HG03039 (cell line): Measurements from ENCODE around the gene LIPJ.

Experiments
- ATAC-seq: cut with Tn5 transposase; IDR thresholded peaks from one replicate; pipeline ENCODE4 v1.9.1; 2021; ENCODE audit warnings: mild to moderate bottlenecking, moderate library complexity; ENCODE audit not compliant: unreplicated experiment

Gene LIPJ

DNA sequence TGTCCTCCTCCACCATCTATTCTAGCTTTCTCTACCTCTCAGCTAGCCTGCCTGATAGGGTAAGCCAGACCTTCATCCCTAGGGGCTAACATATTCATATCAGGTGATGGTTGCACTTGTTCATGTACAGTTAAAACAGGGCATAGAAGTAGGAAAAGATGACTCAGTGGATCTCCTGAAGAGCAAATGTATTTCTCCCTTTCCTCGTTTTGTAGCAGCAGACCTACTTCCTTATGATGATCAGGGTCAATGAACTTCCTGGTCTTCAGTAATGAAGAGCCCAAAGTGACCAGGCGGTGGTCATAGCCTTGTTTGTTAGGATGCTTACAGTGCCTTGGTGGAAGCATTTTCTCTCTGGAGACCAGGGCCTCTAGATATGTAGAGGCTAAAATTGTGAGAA is 6.3 kb downstream of the LIPJ start:
- no peak for ATAC-seq

DNA sequence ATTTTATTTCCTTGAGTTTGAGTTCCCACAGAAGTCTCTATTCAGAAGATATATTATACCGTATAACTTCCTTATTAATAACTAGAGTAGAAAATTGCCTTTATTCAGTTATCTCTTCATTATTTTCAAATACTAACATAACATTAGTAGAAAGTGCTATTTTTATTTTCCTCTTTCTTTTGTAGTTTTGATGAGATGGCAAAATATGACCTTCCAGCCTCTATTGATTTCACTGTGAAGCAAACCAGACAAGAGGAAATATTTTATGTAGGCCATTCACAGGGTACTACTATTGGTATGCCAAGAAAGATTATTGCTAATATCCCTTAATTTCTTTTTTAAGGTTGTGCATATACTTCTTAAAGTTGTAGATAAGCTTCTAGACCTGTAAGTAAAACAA is 7.9 kb downstream of the LIPJ start:
- no peak for ATAC-seq

DNA sequence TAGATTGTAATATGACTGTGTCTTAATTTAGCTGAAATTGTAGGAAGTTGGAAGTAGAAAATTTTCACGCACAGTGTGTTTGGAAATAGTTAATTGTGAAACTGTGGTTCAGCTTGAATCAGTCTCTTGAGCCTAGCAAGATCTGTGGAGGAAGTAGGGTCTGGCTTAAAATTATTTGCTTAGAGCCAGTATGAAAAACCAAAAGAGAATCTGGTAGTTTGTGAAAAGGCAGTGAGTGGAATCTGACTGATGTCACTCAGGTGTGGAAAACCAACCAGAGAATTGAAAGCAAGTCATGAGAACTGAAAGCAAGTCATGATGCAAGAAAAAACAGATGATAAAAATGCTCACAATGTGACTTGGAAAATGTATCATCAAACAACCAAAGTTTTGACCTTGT is 11.5 kb downstream of the LIPJ start:
- ATAC-seq, result peak; percentile 76

DNA sequence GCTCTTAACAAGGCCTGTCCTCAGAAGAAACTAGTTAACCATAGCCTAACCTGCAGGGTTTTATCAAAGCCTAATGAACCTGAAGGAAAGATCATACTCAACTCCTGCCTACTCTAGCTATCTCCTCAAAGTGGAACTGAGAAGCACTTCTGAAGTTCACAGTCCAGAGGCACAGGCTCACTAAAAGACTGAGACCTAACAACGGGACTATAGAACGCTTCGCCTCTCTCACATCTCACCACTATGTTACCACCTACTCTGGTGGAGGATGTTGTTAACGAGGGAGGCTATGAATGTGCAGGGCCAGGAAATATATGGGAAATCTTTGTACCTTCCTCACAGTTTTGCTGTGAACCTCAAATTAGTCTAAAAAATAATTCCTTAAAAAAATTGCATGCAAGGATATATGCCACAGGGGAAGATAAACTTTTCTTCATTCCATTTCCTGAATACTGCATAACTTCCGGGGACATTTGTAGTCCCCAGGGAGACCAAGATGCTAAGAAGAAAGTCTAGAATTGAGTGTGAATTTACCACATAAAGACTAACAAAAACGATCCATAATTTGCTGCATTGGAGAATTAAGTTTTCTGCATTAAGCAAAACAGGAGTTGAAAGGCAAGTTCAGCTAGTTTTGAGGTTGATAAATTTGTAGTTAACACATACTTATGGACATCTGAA is 21.6 kb downstream of the LIPJ start:
- ATAC-seq, result no peak

DNA sequence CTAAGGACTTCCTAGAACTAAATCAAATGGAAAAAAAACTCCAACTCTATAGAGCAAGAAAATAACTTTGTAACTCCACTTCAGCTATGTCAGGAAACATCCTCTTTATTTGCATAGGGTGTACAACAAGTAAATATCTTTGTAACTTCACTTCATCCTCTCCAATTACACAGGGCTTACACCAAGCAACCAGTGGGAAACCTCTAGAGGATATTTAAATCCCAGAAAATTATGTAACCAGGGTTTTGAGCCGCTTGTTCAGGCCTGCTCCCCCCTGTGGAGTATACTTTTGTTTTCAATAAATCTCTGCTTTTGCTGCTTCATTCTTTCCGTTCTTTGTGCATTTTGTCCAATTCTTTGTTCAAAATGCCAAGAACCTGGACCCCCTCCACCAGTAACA is 22.2 kb downstream of the LIPJ start:
- no peak for ATAC-seq

DNA sequence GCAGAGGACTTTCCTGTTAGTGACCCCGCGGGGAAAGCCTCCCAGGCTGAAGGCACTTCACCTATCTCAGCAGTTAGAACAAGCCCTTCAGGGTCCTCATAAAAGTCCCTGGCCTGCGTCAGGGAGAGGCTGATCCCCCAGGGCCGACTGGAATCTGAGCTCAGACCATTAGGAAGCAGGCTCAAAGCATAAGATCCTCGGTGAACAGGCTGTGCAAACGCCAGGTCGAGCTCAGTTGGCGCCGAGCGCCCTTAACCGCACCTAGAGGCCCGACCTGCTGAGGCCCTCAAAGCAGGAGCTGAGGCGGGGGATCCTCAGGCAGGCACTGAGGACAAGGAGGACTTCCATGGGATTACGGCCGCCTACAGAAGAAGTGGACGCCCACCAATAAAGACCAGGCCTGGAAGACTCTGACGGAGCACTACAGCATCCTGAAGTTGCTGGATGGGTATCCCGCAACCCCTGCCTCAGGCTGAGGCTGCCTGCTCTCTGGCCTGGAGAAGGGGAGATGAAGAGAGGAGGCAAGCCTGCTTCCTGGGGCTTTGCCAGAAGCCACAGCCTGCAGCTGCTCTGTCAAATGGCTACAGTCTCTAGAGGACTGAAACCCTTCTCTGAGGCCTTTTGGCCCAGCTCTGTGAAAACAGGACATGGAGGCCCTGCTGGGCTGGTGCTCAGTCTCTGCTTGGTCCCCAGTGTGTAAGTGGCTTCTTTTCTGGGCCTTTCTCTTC is 29.9 kb downstream of the LIPJ start:
- no peak for ATAC-seq

DNA sequence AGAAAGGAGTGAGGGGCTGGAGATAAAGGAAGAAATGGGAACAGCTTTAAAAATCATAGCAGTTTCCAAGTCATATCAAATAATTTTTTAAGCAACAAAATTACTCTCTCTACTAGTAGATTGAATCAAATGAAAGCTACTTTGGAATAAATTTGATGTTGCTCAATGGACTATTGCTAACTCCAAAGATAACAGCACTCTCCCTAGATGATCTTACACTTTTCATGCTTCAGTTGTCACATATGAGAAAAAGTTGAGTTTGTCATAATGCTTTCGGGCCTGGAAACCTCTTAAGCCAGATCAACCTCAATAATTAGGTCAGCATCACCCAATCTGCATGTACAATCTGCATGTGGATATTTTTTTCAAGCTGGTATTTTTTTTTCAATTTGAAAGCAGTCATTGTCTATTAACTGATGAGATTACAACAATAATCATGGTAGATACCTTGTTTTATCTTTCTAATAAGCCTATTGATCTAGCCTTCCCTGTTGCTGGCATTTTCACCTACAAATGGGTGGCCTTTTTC is 31.3 kb downstream of the LIPJ start:
- no peak for ATAC-seq

DNA sequence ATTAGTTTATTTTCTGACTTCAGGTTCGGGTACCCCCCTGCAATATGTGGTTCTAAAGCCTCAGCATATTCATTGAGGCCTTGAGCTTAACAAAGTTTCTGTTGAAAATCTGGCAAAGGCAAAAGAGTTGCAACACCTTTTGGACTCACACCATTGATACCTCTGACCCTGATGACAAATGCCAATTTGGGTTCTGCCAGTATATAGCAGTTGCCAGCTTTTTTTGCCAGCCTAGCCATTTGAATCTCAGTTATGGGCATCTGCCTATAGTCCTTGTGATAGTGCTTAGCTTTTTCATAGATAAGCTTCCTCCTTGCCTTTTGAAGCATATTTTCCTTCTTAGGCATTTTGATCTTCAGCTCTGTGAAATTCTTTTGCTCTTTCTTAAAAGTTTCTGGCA is 31.9 kb downstream of the LIPJ start:
- no peak for ATAC-seq

DNA sequence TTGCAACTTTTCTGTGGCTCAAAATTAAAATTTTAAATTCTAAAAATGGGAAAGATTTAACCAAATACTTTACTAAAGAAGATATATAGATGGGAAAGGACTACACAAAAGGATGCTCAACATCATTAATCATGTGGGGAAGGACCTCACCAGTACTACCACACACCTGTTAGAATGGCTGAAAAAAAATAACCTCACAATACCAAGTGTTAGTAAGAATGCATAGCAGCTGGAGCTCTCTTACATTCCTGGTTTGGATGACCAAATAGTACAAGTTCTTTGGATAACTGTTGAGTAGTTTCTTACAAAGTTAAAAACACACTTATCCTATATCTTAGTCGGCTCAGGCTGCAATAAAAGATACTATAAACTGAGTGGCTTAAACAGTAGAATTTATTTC is 33.9 kb downstream of the LIPJ start:
- ATAC-seq, result no peak

DNA sequence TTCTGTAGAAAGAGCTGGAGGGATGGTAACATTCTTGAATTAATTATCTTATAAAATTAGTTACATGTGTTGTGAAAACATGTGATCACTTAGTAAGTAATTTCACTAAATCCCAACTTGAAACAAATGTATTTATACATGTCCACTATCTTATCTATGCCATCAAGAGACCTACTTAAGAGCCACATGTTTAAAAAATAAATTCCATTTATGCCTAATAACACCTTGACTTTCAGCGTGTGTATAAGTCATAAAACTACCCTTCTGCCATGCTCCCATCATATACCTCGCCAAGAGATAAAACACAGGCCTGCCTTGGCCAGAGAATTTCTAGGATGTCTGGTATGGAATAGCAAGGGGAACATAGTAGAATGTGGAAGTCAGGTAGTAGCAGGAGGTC is 37.3 kb downstream of the LIPJ start:
- ATAC-seq, result no peak

DNA sequence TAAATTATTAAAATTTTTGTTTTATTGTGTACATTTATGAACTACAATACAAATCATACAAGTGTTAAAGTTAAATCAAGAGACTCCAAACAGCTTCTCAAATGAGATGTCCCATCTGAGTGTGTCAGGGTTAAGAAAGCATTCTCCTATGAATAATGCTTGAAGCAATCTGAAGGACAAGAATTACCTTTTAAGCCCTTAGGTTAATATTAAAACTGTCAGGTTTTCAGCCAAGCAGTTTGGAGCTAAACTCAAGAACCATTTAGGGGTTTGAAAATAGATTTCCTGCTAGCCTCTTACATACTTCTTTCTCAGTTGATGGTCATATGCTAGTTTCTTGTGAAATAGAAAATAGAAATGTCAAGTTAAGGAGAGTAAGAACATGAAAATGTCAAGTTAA is 38.3 kb downstream of the LIPJ start:
- no peak for ATAC-seq

DNA sequence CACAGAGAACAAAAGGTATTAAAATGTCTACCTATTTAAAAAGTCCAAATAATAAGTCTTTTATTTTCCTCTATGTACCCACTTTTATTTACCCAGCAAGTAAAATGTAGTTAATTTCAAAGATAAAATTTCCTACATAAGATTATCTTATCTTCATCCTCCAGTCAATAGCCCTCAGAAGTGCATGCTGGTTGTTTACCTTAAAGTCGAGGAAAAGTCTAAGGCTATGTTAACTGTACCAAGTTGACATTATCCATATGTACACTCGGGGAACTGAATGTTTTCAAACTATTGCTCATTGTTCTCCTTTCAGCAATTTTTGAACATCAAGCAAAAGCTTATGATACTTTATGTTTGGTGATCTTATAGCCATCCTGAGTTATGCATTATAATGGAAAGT is 53.6 kb downstream of the LIPJ start:
- no peak for ATAC-seq

DNA sequence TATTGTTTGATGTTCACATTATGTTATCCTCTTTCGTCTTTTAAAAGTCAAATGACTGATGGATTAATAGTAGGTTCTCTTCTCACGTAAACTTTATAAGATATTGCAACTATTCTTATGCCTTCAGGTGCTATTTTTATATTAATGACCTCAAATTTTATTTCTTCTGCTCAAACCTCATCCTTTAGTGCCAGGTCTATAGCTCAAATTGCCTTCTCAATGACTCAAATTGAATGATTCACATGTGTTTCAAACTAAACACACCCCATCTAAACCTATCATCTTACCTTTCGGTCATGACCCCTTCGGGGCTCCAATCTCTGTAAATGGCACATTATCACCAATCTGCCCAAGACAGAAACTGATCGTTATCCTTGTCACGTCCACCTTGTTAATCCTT is 55.6 kb downstream of the LIPJ start:
- no peak for ATAC-seq

DNA sequence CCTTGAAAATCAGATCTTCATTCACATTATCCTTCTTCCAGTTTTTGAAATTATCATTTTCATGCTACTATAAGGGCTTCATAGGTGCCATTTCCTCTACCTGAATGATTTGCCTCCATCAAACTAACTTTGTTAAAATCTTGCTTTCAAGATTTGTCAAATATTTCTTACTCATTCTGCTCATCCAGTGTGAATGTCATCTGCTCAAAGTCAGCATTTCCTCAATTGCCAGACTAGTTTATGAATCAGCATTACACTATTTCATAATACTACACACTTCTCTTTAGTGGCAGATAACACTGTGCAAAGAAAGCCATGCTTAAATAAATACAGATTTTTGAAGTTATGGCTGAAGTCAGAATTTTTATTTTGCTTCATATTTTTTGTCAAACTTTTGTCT is 56.4 kb downstream of the LIPJ start:
- no peak for ATAC-seq

DNA sequence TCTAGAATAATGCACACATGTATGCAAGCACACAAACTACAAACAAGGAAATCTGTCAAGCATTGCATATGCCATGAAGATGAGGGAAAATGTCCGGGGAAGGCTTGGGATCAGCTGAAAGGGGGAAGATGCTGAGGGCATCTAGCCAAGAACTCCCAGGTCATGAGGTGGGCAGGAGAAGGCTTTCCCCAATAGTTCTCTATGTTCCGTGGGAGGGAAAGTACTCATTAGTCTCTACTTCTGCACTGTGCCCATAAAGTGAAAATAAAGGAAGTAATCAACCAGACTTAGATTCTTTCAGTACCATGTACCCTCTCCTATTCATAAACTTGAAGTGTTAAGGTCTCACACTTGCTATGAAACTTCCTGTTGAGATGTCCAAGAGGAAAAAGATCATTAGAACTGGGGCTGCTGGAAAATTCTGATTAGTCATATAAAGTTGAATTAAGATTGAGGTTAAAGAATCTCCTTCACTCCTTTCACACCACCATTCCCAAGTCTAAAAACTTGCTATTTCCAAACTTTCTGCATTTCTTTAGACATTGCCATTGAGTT is 60.6 kb downstream of the LIPJ start:
- ATAC-seq, result no peak

DNA sequence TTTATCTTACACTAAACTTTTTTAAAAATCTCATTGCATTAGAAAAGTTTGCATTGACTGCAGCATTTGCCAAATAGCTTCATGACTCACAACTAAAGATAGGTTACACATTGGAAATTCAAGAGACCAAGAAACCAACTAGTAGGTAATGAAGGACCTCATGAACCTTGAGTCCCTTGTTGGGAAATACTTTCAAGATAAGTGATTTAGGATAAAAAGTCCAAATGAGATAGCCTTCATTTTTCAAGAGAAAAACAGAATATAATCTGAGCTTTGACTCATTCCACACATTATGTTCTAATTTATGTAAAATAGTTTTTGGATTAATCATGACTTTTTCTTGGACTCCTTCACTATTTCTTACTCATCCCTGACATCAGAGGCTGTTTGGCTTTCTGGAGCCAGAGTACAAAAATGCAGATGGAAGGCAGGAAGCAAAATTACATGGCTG is 64.6 kb downstream of the LIPJ start:
- ATAC-seq, result no peak

DNA sequence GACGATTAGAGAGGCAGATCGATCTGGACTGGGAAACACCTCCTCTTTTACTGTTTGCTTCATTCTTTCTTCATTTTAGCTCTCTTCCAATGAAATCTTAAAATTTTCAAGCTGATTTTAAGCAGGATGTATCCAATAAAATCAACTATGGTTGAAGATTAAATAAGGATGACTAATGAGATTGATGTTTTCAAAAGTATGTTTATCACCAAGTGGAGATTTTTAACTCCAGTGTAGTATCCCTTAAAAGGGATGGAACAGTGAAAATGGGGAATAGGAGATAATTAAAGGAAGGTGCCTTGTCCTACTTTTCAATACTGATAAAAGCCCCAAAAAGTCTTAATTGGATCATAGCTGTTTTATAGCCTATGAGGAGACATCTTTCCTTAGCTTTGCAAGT is 66.1 kb downstream of the LIPJ start:
- ATAC-seq, result no peak
